H1 (cell line): Measurements from ENCODE around the gene DDX4. TPM values are rescaled to one million over a fixed set of nuclear protein-coding genes. Genes with fewer than 3 reads are reported as not detected.

Experiments used
- CTCF ChIA-PET: fragments of 300-600 bp; sonication (Branson Sonifier 250); formaldehyde crosslinking; loops from one replicate; lab custom pipeline; 2021; ENCODE audit not compliant: partially characterized antibody; lab: Charles Lee
- POLR2A ChIA-PET: fragments of 300-600 bp; sonication (Branson Sonifier 250); formaldehyde crosslinking; loops from one replicate; lab custom pipeline; 2021; ENCODE audit warnings: inconsistent platforms; ENCODE audit not compliant: partially characterized antibody; lab: Charles Lee
- DNase-seq, 2 experiments: peaks; one replicate each; pipeline versions ENCODE4 v3.0.0 to v3.0.0-alpha.2; 2010 to 2022; ENCODE audit warnings: low spot score in 2 of 2, low read depth in 1 of 2, mixed read lengths in 1 of 2
- FAIRE-seq: peaks from 2 replicates; lab custom pipeline; 2011; peaks lifted over from hg19 to GRCh38; lab: Jason Lieb, UNC
- H2AFZ ChIP-seq: 2 replicates; pipeline ENCODE4 v1.8.1; 2012; ENCODE audit warnings: low read length, inconsistent platforms
- H2AK5ac ChIP-seq: 2 replicates; pipeline ENCODE4 v1.6.1; 2013; ENCODE audit warnings: low read depth, low read length
- H2BK120ac ChIP-seq: replicated peaks from 2 replicates; pipeline ENCODE3; 2013; ENCODE audit warnings: low read depth, low read length, inconsistent platforms
- H2BK12ac ChIP-seq: 2 replicates; pipeline ENCODE4 v1.6.1; 2013; ENCODE audit warnings: low read depth, low read length
- H2BK15ac ChIP-seq: 2 replicates; pipeline ENCODE4 v1.6.1; 2013; ENCODE audit warnings: low read length
- H2BK20ac ChIP-seq: 2 replicates; pipeline ENCODE4 v1.6.1; 2013; ENCODE audit warnings: low read length
- H2BK5ac ChIP-seq: 2 replicates; pipeline ENCODE4 v1.6.1; 2013; ENCODE audit warnings: low read depth, low read length
- H3K14ac ChIP-seq: 2 replicates; pipeline ENCODE4 v1.6.1; 2013; ENCODE audit warnings: inconsistent platforms; ENCODE audit not compliant: insufficient read length
- H3K18ac ChIP-seq: 2 replicates; pipeline ENCODE4 v1.6.1; 2013; ENCODE audit warnings: low read length; ENCODE audit errors: extremely low read depth
- H3K23ac ChIP-seq: 2 replicates; pipeline ENCODE4 v1.6.1; 2013; ENCODE audit warnings: inconsistent platforms; ENCODE audit not compliant: insufficient read length
- H3K23me2 ChIP-seq: 2 replicates; pipeline ENCODE4 v1.6.1; 2013; ENCODE audit warnings: low read depth, low read length
- H3K27ac ChIP-seq: 2 replicates; pipeline ENCODE4 v1.6.1; 2011; ENCODE audit warnings: low read depth, low read length, inconsistent platforms
- H3K27me3 ChIP-seq, 4 experiments: replicated peaks in 1 of 4; 1 replicate in 1 of 4; 2 replicates in 3 of 4; pipeline versions ENCODE4 v1.6.1 to v1.8.1; 2011 to 2013; ENCODE audit warnings: low read length in 3 of 4, mild to moderate bottlenecking in 3 of 4, inconsistent platforms in 2 of 4, mixed read lengths in 2 of 4, moderate library complexity in 1 of 4; ENCODE audit not compliant: control insufficient read depth in 3 of 4, insufficient read depth in 3 of 4; ENCODE audit errors: extremely low read depth in 1 of 4
- H3K36me3 ChIP-seq, 4 experiments: 2 replicates each; pipeline versions ENCODE4 v1.6.1 to v1.8.1; 2011 to 2013; ENCODE audit warnings: mild to moderate bottlenecking in 4 of 4, low read length in 3 of 4, moderate library complexity in 2 of 4, control low read depth in 1 of 4, inconsistent platforms in 1 of 4; ENCODE audit not compliant: insufficient read depth in 4 of 4, control insufficient read depth in 2 of 4
- H3K4ac ChIP-seq: replicated peaks from 2 replicates; pipeline ENCODE3; 2013; ENCODE audit warnings: low read length, low read depth, mixed read lengths, inconsistent platforms; ENCODE audit not compliant: insufficient read length
- H3K4me1 ChIP-seq, 4 experiments: replicated peaks in 1 of 4; 1 replicate in 1 of 4; 2 replicates in 3 of 4; pipeline versions ENCODE4 v1.6.1 to v1.8.1; 2011 to 2013; ENCODE audit warnings: low read length in 3 of 4, inconsistent platforms in 2 of 4, mixed read lengths in 1 of 4; ENCODE audit not compliant: insufficient read depth in 4 of 4, control insufficient read depth in 3 of 4
- H3K4me2 ChIP-seq, 2 experiments: 2 replicates each; pipeline versions ENCODE4 v1.6.1 to v1.8.1; 2011 to 2013; ENCODE audit warnings: low read depth in 2 of 2, low read length in 2 of 2, control low read depth in 1 of 2, inconsistent platforms in 1 of 2, mild to moderate bottlenecking in 1 of 2; ENCODE audit not compliant: insufficient read depth in 1 of 2
- H3K4me3 ChIP-seq, 4 experiments: fragments of 200-600, 300-600 bp in 1 of 4; sonication (generic), shearing (Covaris generic), sonication (Bioruptor Twin) in 1 of 4; 2 replicates each; pipeline versions ENCODE4 v1.5.1 to v1.8.1; 2011 to 2016; ENCODE audit warnings: low read length in 4 of 4, low read depth in 3 of 4, control low read depth in 2 of 4, inconsistent platforms in 2 of 4, mild to moderate bottlenecking in 2 of 4, mixed read lengths in 1 of 4, moderate library complexity in 1 of 4; ENCODE audit not compliant: insufficient read depth in 2 of 4; ENCODE audit errors: extremely low read depth in 1 of 4
- H3K56ac ChIP-seq: replicated peaks from 2 replicates; pipeline ENCODE3; 2013; ENCODE audit warnings: low read depth, mild to moderate bottlenecking, mixed read lengths, low read length, inconsistent platforms; ENCODE audit not compliant: insufficient read length
- H3K79me1 ChIP-seq: 2 replicates; pipeline ENCODE4 v1.6.1; 2013; ENCODE audit warnings: low read depth, low read length, control low read depth
- H3K79me2 ChIP-seq, 2 experiments: 2 replicates each; pipeline versions ENCODE4 v1.6.1 to v1.8.1; 2012 to 2013; ENCODE audit warnings: low read length in 2 of 2, mild to moderate bottlenecking in 2 of 2, inconsistent platforms in 1 of 2; ENCODE audit not compliant: insufficient read depth in 2 of 2, control insufficient read depth in 1 of 2
- H3K9ac ChIP-seq, 4 experiments: replicated peaks in 1 of 4; 1 replicate in 1 of 4; 2 replicates in 3 of 4; pipeline versions ENCODE4 v1.6.1 to v1.8.1; 2011 to 2013; ENCODE audit warnings: low read depth in 3 of 4, low read length in 3 of 4, control low read depth in 2 of 4, mild to moderate bottlenecking in 2 of 4, moderate library complexity in 2 of 4, inconsistent platforms in 1 of 4; ENCODE audit errors: extremely low read depth in 1 of 4
- H3K9me3 ChIP-seq, 2 experiments: 2 replicates each; pipeline versions ENCODE4 v1.6.1 to v1.8.1; 2012 to 2013; ENCODE audit warnings: mild to moderate bottlenecking in 2 of 2, moderate library complexity in 2 of 2, control low read depth in 1 of 2, inconsistent platforms in 1 of 2, low read depth in 1 of 2, low read length in 1 of 2, mixed read lengths in 1 of 2; ENCODE audit not compliant: insufficient read depth in 2 of 2
- H4K20me1 ChIP-seq, 2 experiments: replicated peaks in 1 of 2; 2 replicates each; pipeline versions ENCODE3 to v1.8.1; 2011 to 2013; ENCODE audit warnings: inconsistent platforms in 2 of 2, low read length in 2 of 2, mild to moderate bottlenecking in 1 of 2; ENCODE audit not compliant: insufficient read depth in 2 of 2, control insufficient read depth in 1 of 2
- H4K5ac ChIP-seq: 2 replicates; pipeline ENCODE4 v1.6.1; 2013; ENCODE audit warnings: low read length, low read depth, mixed read lengths, inconsistent platforms; ENCODE audit not compliant: insufficient read length
- H4K8ac ChIP-seq: 2 replicates; pipeline ENCODE4 v1.8.0; 2013; ENCODE audit warnings: mild to moderate bottlenecking, moderate library complexity, low read length, inconsistent platforms; ENCODE audit not compliant: insufficient read depth; ENCODE audit errors: extremely low read depth
- H4K91ac ChIP-seq: replicated peaks from 2 replicates; pipeline ENCODE3; 2013; ENCODE audit warnings: low read length, mixed read lengths, inconsistent platforms; ENCODE audit not compliant: insufficient read length
- CEBPB ChIP-seq: IDR thresholded peaks from 2 replicates; pipeline ENCODE4 v1.6.1; 2012; ENCODE audit warnings: low read depth, low read length
- CREB1 ChIP-seq: IDR thresholded peaks from 2 replicates; pipeline ENCODE4 v1.6.1; 2012; ENCODE audit warnings: inconsistent platforms
- EP300 ChIP-seq, 2 experiments: IDR thresholded peaks; 1 replicate in 1 of 2; 2 replicates in 1 of 2; pipeline ENCODE4 v1.6.1; 2011 to 2012; ENCODE audit warnings: low read depth in 2 of 2, low read length in 2 of 2, mild to moderate bottlenecking in 2 of 2, borderline replicate concordance in 1 of 2, inconsistent platforms in 1 of 2, moderate library complexity in 1 of 2
- GABPA ChIP-seq: IDR thresholded peaks from 2 replicates; pipeline ENCODE4 v1.6.1; 2011; ENCODE audit warnings: mild to moderate bottlenecking, low read length, moderate library complexity, borderline replicate concordance; ENCODE audit not compliant: insufficient read depth
- JUN ChIP-seq: IDR thresholded peaks from 2 replicates; pipeline ENCODE4 v1.6.1; 2011; ENCODE audit warnings: low read depth, mild to moderate bottlenecking, improper control_type of control experiment, low read length
- KDM1A ChIP-seq: fragments of 200-600, 300-600 bp; sonication (generic); IDR thresholded peaks from 2 replicates; pipeline ENCODE4 v1.7.1; 2016; ENCODE audit warnings: mild to moderate bottlenecking, low read length, borderline replicate concordance
- MAFK ChIP-seq: IDR thresholded peaks from 2 replicates; pipeline ENCODE4 v1.6.1; 2012; ENCODE audit warnings: low read depth, mild to moderate bottlenecking, improper control_type of control experiment, low read length
- PHF8 ChIP-seq: fragments of 200-600 bp; sonication (generic); conservative IDR thresholded peaks from 2 replicates; pipeline ENCODE4 v1.7.1; 2012; ENCODE audit warnings: low read depth, mild to moderate bottlenecking, inconsistent platforms, low read length, moderate library complexity
- POLR2A ChIP-seq, 2 experiments: IDR thresholded peaks; 1 replicate in 1 of 2; 2 replicates in 1 of 2; pipeline ENCODE4 v1.6.1; 2011; ENCODE audit warnings: low read depth in 2 of 2, low read length in 2 of 2, mild to moderate bottlenecking in 2 of 2; ENCODE audit errors: control extremely low read depth in 1 of 2
- RBBP5 ChIP-seq: IDR thresholded peaks from 2 replicates; pipeline ENCODE4 v1.7.1; 2012; ENCODE audit warnings: low read depth, mild to moderate bottlenecking, inconsistent platforms, low read length, moderate library complexity, borderline replicate concordance
- SIN3A ChIP-seq, 2 experiments: IDR thresholded peaks in 1 of 2; conservative IDR thresholded peaks in 1 of 2; 2 replicates each; pipeline ENCODE4 v1.6.1; 2011 to 2012; ENCODE audit warnings: low read length in 2 of 2, improper control_type of control experiment in 1 of 2, low read depth in 1 of 2, mild to moderate bottlenecking in 1 of 2
- SUZ12 ChIP-seq: fragments of 200-600 bp; sonication (generic); IDR thresholded peaks from 2 replicates; pipeline ENCODE4 v1.6.1; 2012; ENCODE audit warnings: mild to moderate bottlenecking, inconsistent platforms, low read length, moderate library complexity, mixed read lengths
- TAF1 ChIP-seq: IDR thresholded peaks from 2 replicates; pipeline ENCODE4 v1.6.1; 2011; ENCODE audit warnings: mild to moderate bottlenecking, low read depth, low read length
- WGBS, 2 experiments: shearing (Covaris generic) in 1 of 2; methylation state at CpG; one replicate each; pipeline versions ENCODE4 v1.1.6 to v1.1.7; 2013 to 2015; ENCODE audit warnings: low lambda C conversion rate in 2 of 2, mixed read lengths in 2 of 2, inconsistent platforms in 1 of 2, low coverage in 1 of 2, missing lambda C conversion rate in 1 of 2; ENCODE audit not compliant: insufficient replicate concordance in 2 of 2, insufficient coverage in 1 of 2, insufficient read length in 1 of 2; ENCODE audit errors: extremely low coverage in 1 of 2, missing lambda C conversion rate in 1 of 2; 5-methylcytosine and 5-hydroxymethylcytosine counted together
- polyA plus RNA-seq, 7 experiments: library from polyadenylated mRNA; depleted of rRNA in 3 of 7; stranded (reverse) in 5 of 7; unstranded in 2 of 7; fragments of >200 nt in 5 of 7; fragments of 200-250 nt in 2 of 7; gene quantifications; 1 replicate in 5 of 7; 2 replicates in 1 of 7; 4 replicates in 1 of 7; pipeline versions ENCODE4 v1.2.1 to v1.2.3, GENCODE V29; 2011 to 2013; ENCODE audit warnings: missing spikeins in 2 of 7, mixed read lengths in 2 of 7
- total RNA-seq: library from RNA; stranded (reverse); fragmentation: NEBNext Ultra II Directional; extraction: Animal tissue kit (Norgen Biotek cat#: 25700); gene quantifications from 2 replicates; pipeline ENCODE4 v1.2.1, GENCODE V29; 2021
- TF ChIP-seq, protein P1 (sequence below): IDR thresholded peaks from 2 replicates; pipeline ENCODE4 v1.6.1; 2011; ENCODE audit warnings: low read length, improper control_type of control experiment

The DDX4 gene
- total and polyA plus RNA-seq, 2 of the 8 experiments (the other 6 are each of a cell fraction or from before 2014, with no cell fraction given): 0.15 TPM; not detected in 1

DNA sequence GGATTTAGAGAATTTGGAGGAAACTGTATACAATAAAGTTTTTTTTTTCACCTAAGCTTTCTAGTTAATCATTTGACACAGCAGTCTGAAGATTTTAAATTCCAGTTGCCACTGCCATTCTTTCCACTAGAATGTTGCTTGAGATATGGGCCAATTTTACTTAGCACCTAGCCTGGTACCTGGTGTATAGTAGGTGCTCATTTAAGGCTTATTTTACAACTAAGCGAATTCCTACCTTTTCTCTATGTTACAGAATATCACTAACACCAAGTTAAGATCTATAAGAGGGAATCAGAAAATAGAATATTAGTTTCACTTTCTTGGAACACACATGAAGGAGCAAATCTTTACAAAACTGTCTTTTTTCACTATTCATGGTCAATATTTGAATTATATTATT, 3.2 kb upstream of the DDX4 start:
- Histone ChIP-seq H3K79me2 (no peaks in the 10 kb centered on the region), H3K14ac (no peak overlapping the region), H3K4me2 (no peak overlapping the region), H2BK12ac (no peak overlapping the region), H3K27ac (no peak overlapping the region), H2AK5ac (no peak overlapping the region), H3K56ac (no peak overlapping the region), H3K9ac (no peak overlapping the region), H2BK5ac (no peak overlapping the region), H3K4me3 (no peak overlapping the region), H3K23me2 (no peaks in the 10 kb centered on the region), H2BK120ac (no peak overlapping the region), H4K91ac (no peak overlapping the region), H2BK15ac (no peak overlapping the region), H3K4me1 (no peaks in the 10 kb centered on the region), H3K36me3 (no peaks in the 10 kb centered on the region), H4K5ac (no peak overlapping the region), H4K8ac (no peak overlapping the region), H4K20me1 (no peaks in the 10 kb centered on the region), H3K9me3 (no peaks in the 10 kb centered on the region), H3K4ac (no peak overlapping the region), H3K23ac (no peak overlapping the region), H2BK20ac (no peak overlapping the region), H3K27me3 (no peaks in the 10 kb centered on the region; a peak in 1 of 7 replicates), H2AFZ (no peak overlapping the region), H3K79me1 (no peaks in the 10 kb centered on the region), H3K18ac (no peak overlapping the region)
- no peak for FAIRE-seq
- no peak for DNase-seq
- WGBS, 2 experiments: 37% methylated on average over 1 of the region's 1 CpG; no CpG with 5 or more reads in 1 of the 2 experiments
- ChIA-PET CTCF (no interaction called here), POLR2A (no interaction called here)
- TF ChIP-seq SUZ12: no peak
- TF ChIP-seq CREB1: no peak
- TF ChIP-seq RBBP5: no peak
- TF ChIP-seq EP300 (IDR thresholded peaks at IDR 0.05; ENCODE audit: borderline replicate concordance in 1 of 2, low read depth in 2 of 2, low read length in 2 of 2): no peak
- TF ChIP-seq, protein P1, sequence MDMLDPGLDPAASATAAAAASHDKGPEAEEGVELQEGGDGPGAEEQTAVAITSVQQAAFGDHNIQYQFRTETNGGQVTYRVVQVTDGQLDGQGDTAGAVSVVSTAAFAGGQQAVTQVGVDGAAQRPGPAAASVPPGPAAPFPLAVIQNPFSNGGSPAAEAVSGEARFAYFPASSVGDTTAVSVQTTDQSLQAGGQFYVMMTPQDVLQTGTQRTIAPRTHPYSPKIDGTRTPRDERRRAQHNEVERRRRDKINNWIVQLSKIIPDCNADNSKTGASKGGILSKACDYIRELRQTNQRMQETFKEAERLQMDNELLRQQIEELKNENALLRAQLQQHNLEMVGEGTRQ: no peak
- TF ChIP-seq CEBPB: no peak
- no peak for TF ChIP-seq POLR2A (IDR thresholded peaks at IDR 0.05; ENCODE audit: control extremely low read depth in 1 of 2, low read depth in 2 of 2, low read length in 2 of 2)
- TF ChIP-seq PHF8: no peak
- no peak for TF ChIP-seq MAFK
- no peak for TF ChIP-seq TAF1
- no peak for TF ChIP-seq SIN3A (conservative IDR thresholded peaks at IDR 0.05 in 1 of 2, IDR thresholded peaks at IDR 0.05 in 1 of 2; ENCODE audit: low read depth in 1 of 2, low read length in 2 of 2)
- no peak for TF ChIP-seq KDM1A
- no peak for TF ChIP-seq JUN
- no peak for TF ChIP-seq GABPA
